Superior temporal gyrus (tissue), 1 donor: ENCODE results near the gene RAPGEF1.

ENCODE experiments used
- DNase-seq: peaks from one replicate; pipeline ENCODE4 v3.0.0-alpha.2; 2016; ENCODE audit errors: extremely low spot score

Gene RAPGEF1

GRCh38 chr9:131530546-131530919 lies 209.3 kb downstream of the RAPGEF1 start:
- DNase-seq = no peak

GRCh38 chr9:131529597-131530545 lies 210.0 kb downstream of the RAPGEF1 start:
- DNase-seq = no peak

DNA sequence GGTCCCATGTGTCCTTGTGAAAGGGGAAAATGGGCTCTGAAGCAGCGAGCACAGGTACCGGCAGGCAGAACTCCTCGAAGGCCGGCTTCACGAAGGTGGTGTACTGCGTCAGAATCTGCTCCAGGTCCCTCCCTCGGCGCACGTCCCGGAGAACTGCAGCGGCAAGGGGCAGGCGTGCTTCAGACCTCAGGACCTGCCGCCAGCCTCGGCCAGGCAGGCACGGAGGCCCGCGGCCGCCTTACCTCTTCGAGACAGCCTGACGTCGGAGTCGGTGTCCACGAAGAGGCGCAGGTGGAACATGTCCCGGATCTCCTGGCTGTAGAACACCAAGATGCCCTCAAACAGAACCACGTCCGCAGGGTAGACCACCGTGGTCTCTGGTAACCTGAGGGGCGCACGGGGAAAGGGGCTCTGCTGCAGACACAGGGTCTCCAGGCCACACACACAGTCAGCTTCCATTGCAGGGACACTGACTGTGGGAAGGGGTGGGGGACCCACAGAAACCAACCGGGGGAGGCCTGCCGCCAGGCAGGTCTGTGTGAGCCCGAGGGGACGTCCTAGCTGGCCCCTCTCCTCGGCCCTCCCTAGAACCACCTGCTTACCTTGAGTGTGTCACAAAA lies 210.9 kb downstream of the RAPGEF1 start:
- DNase-seq = no peak

DNA sequence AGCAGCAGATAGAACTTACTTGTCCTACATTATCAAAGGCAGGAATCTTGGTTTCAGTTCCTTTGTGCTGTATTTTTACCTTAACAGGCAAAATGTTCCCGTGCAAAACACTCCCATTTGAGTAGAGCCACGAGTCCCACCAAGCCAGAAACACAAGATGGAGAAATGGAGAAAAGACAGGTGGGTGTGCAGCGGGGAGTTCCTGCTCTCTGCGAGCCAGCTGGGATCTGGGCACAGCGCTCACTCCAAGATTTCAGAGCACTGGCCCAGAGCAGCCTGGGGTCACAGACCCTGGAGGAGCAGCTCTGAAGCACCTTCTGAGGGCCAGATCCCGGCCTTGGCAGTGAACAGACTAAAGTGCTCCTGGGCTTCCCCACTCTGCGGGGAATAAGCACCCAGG lies 211.7 kb downstream of the RAPGEF1 start:
- no peak for DNase-seq
